ENCODE measurements around the gene NAP1L2.

Gene NAP1L2

DNA sequence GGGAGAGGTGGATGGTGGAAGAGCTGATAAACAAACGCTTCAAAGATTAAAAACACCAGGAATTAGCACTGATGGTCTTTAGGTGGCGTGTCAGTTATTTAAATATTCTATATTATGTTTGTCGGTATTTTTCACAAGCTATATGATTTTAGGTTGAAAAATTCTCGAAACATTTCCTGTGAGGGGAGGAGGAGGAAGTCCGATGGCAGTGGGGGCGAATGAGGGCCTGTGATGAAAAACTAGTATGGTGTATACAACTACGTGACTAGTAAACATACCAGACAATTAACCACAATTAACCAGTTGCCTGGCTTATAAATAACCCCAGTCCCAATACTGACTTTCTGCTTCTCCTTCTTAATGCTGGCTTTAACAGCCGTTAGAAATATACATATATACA lies 595 bp upstream of the NAP1L2 start:
- DNase-seq (ENCODE audit: low spot score), result no peak
- no peak overlapping the region for H3K4ac ChIP-seq (ENCODE audit: low read length)
- no peak overlapping the region for H3K9ac ChIP-seq (ENCODE audit: low read depth, low read length, poor library complexity)
- no peaks in the 10 kb centered on the region for H3K9me3 ChIP-seq (replicated peaks in 1 of 2; ENCODE audit: control insufficient read depth in 2 of 2, insufficient read depth in 1 of 2, low read depth in 1 of 2, low read length in 2 of 2)
- no peak overlapping the region for H3K14ac ChIP-seq (ENCODE audit: low read length)
- H2BK120ac ChIP-seq (ENCODE audit: low read depth, low read length), result no peak overlapping the region
- H2BK5ac ChIP-seq (ENCODE audit: low read length), result no peak overlapping the region
- H3K36me3 ChIP-seq (replicated peaks in 1 of 2; ENCODE audit: control insufficient read depth in 2 of 2, insufficient read depth in 2 of 2, low read length in 2 of 2), result no peaks in the 10 kb centered on the region
- H3K23ac ChIP-seq (ENCODE audit: low read depth, low read length, poor library complexity), result no peak overlapping the region
- no peak overlapping the region for H4K8ac ChIP-seq (ENCODE audit: low read depth, low read length)
- H3K4me3 ChIP-seq (ENCODE audit: low read length in 2 of 2), result peak overlapping the region; percentile 58 to 92
- no CpG with 5 or more reads among the region's 8 CpGs for whole genome bisulfite sequencing, 2 donors (ENCODE audit: extremely low coverage in 2 of 2, insufficient read length in 2 of 2, insufficient replicate concordance in 1 of 2)
- H2AFZ ChIP-seq (ENCODE audit: low read length), result peak overlapping the region; percentile 91
- H3K27ac ChIP-seq (replicated peaks; ENCODE audit: low read length), result no peak overlapping the region
- H3K4me2 ChIP-seq (ENCODE audit: insufficient read depth, low read length, poor library complexity, severe bottlenecking), result peak overlapping the region; percentile 40
- no peak overlapping the region for H2BK15ac ChIP-seq (ENCODE audit: low read length)
- no peaks in the 10 kb centered on the region for H3K79me1 ChIP-seq (ENCODE audit: low read depth, low read length)
- no peak overlapping the region for H3K18ac ChIP-seq (ENCODE audit: low read length)
- H4K91ac ChIP-seq (ENCODE audit: low read depth, low read length, poor library complexity), result no peak overlapping the region
- H2AK5ac ChIP-seq (ENCODE audit: low read depth, low read length), result no peak overlapping the region
- peaks cover 0 to 15% (median 0%) of the 10 kb centered on the region in 3 experiments for H3K27me3 ChIP-seq (ENCODE audit: control insufficient read depth in 3 of 3, insufficient read depth in 3 of 3, low read depth in 1 of 3, low read length in 3 of 3)
- H3K4me1 ChIP-seq (ENCODE audit: control insufficient read depth in 2 of 2, insufficient read depth in 1 of 2, low read depth in 1 of 2, low read length in 2 of 2), result no peaks in the 10 kb centered on the region
- H2BK12ac ChIP-seq (ENCODE audit: low read length), result no peak overlapping the region

DNA sequence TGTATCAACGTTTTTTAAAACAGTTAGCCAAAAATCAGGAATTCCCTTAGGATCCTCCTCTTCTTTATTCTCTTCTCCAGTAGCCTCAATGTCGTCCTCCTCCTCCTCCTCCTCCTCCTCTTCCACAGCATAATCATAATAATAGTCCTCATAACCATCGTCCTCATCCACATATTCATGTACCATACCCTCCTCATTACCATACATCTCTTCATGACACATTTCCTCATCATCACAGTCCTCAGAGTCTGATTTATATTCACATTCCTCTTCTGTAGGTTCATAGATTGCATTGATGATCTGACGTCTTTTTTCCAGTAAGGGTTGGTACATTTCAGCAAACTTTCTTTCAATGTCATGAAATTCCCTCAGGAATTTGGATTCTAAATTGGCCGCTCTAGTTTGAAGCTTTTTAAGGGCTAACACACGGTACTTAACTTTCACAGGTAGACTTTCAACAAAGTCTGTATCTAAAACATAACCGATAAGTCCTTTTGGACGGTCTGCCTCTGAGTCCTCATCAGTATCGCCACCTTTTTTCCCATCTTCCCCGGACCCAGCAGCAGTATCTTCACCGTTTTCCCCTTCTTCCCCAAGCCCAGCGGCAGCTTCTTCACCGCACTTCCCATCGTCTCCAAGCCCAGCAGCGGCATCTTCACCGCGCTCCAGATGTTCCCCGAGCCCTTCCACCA lies 771 bp downstream of the NAP1L2 start:
- no peak overlapping the region for H2BK5ac ChIP-seq (ENCODE audit: low read length)
- no peaks in the 10 kb centered on the region for H3K79me1 ChIP-seq (ENCODE audit: low read depth, low read length)
- H3K4me3 ChIP-seq (ENCODE audit: low read length in 2 of 2), result peak overlapping the region; percentile 58 to 92
- no peak overlapping the region for H3K14ac ChIP-seq (ENCODE audit: low read length)
- no peak overlapping the region for H3K4ac ChIP-seq (ENCODE audit: low read length)
- H3K4me2 ChIP-seq (ENCODE audit: insufficient read depth, low read length, poor library complexity, severe bottlenecking), result peak overlapping the region; percentile 54
- peak overlapping the region; percentile 91 for H2AFZ ChIP-seq (ENCODE audit: low read length)
- peak overlapping the region; percentile 21 for H3K9ac ChIP-seq (ENCODE audit: low read depth, low read length, poor library complexity)
- no peak for DNase-seq (ENCODE audit: low spot score)
- H2BK120ac ChIP-seq (ENCODE audit: low read depth, low read length), result no peak overlapping the region
- peaks cover 0 to 15% (median 0%) of the 10 kb centered on the region in 3 experiments for H3K27me3 ChIP-seq (ENCODE audit: control insufficient read depth in 3 of 3, insufficient read depth in 3 of 3, low read depth in 1 of 3, low read length in 3 of 3)
- no peaks in the 10 kb centered on the region for H3K9me3 ChIP-seq (replicated peaks in 1 of 2; ENCODE audit: control insufficient read depth in 2 of 2, insufficient read depth in 1 of 2, low read depth in 1 of 2, low read length in 2 of 2)
- H2BK15ac ChIP-seq (ENCODE audit: low read length), result no peak overlapping the region
- no peak overlapping the region for H4K8ac ChIP-seq (ENCODE audit: low read depth, low read length)
- H2BK12ac ChIP-seq (ENCODE audit: low read length), result no peak overlapping the region
- no peak overlapping the region for H3K18ac ChIP-seq (ENCODE audit: low read length)
- no peaks in the 10 kb centered on the region for H3K4me1 ChIP-seq (ENCODE audit: control insufficient read depth in 2 of 2, insufficient read depth in 1 of 2, low read depth in 1 of 2, low read length in 2 of 2)
- no CpG with 5 or more reads among the region's 18 CpGs for WGBS, 2 donors (ENCODE audit: extremely low coverage in 2 of 2, insufficient read length in 2 of 2, insufficient replicate concordance in 1 of 2)
- H3K36me3 ChIP-seq (replicated peaks in 1 of 2; ENCODE audit: control insufficient read depth in 2 of 2, insufficient read depth in 2 of 2, low read length in 2 of 2), result no peaks in the 10 kb centered on the region
- no peak overlapping the region for H4K91ac ChIP-seq (ENCODE audit: low read depth, low read length, poor library complexity)
- no peak overlapping the region for H2AK5ac ChIP-seq (ENCODE audit: low read depth, low read length)
- no peak overlapping the region for H3K23ac ChIP-seq (ENCODE audit: low read depth, low read length, poor library complexity)
- peak overlapping the region; percentile 51 for H3K27ac ChIP-seq (replicated peaks; ENCODE audit: low read length)

DNA sequence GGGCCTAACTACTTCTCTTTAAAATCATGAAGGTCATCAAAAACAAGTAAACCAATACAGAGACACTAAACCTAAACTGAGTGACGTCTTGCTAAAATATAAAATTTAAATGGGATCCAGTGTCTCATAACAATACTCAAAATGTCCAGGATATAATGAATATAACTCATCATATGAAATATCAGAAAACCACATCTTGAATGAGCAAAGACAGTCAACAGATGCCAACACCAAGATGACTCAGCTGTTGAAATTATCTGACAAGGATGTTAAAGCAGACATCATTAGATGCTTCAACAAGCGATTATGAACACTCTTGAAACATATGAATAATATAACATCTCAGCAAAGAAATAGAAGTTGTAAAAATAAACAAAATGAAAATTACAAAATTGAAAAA lies 8.3 kb downstream of the NAP1L2 start:
- no peak overlapping the region for H2BK120ac ChIP-seq (ENCODE audit: low read depth, low read length)
- no peak overlapping the region for H2BK5ac ChIP-seq (ENCODE audit: low read length)
- WGBS, 2 donors (ENCODE audit: extremely low coverage in 2 of 2, insufficient read length in 2 of 2, insufficient replicate concordance in 1 of 2), result no CpG with 5 or more reads among the region's 2 CpGs
- H3K18ac ChIP-seq (ENCODE audit: low read length), result no peak overlapping the region
- H3K79me1 ChIP-seq (ENCODE audit: low read depth, low read length), result no peaks in the 10 kb centered on the region
- no peak overlapping the region for H3K9ac ChIP-seq (ENCODE audit: low read depth, low read length, poor library complexity)
- no peaks in the 10 kb centered on the region for H3K4me1 ChIP-seq (ENCODE audit: control insufficient read depth in 2 of 2, insufficient read depth in 1 of 2, low read depth in 1 of 2, low read length in 2 of 2)
- no peak overlapping the region for H2BK12ac ChIP-seq (ENCODE audit: low read length)
- H4K8ac ChIP-seq (ENCODE audit: low read depth, low read length), result no peak overlapping the region
- DNase-seq (ENCODE audit: low spot score), result no peak
- H3K9me3 ChIP-seq (replicated peaks in 1 of 2; ENCODE audit: control insufficient read depth in 2 of 2, insufficient read depth in 1 of 2, low read depth in 1 of 2, low read length in 2 of 2), result no peaks in the 10 kb centered on the region
- H3K4me3 ChIP-seq (ENCODE audit: low read length in 2 of 2), result no peak overlapping the region
- H2AFZ ChIP-seq (ENCODE audit: low read length), result no peak overlapping the region
- no peak overlapping the region for H2AK5ac ChIP-seq (ENCODE audit: low read depth, low read length)
- no peak overlapping the region for H3K23ac ChIP-seq (ENCODE audit: low read depth, low read length, poor library complexity)
- no peaks in the 10 kb centered on the region for H3K36me3 ChIP-seq (replicated peaks in 1 of 2; ENCODE audit: control insufficient read depth in 2 of 2, insufficient read depth in 2 of 2, low read length in 2 of 2)
- no peak overlapping the region for H4K91ac ChIP-seq (ENCODE audit: low read depth, low read length, poor library complexity)
- H3K4me2 ChIP-seq (ENCODE audit: insufficient read depth, low read length, poor library complexity, severe bottlenecking), result no peak overlapping the region
- H3K4ac ChIP-seq (ENCODE audit: low read length), result no peak overlapping the region
- H2BK15ac ChIP-seq (ENCODE audit: low read length), result no peak overlapping the region
- H3K27ac ChIP-seq (replicated peaks; ENCODE audit: low read length), result no peak overlapping the region
- no peak overlapping the region for H3K14ac ChIP-seq (ENCODE audit: low read length)
- peaks cover 0 to 4% (median 0%) of the 10 kb centered on the region in 3 experiments for H3K27me3 ChIP-seq (ENCODE audit: control insufficient read depth in 3 of 3, insufficient read depth in 3 of 3, low read depth in 1 of 3, low read length in 3 of 3)

DNA sequence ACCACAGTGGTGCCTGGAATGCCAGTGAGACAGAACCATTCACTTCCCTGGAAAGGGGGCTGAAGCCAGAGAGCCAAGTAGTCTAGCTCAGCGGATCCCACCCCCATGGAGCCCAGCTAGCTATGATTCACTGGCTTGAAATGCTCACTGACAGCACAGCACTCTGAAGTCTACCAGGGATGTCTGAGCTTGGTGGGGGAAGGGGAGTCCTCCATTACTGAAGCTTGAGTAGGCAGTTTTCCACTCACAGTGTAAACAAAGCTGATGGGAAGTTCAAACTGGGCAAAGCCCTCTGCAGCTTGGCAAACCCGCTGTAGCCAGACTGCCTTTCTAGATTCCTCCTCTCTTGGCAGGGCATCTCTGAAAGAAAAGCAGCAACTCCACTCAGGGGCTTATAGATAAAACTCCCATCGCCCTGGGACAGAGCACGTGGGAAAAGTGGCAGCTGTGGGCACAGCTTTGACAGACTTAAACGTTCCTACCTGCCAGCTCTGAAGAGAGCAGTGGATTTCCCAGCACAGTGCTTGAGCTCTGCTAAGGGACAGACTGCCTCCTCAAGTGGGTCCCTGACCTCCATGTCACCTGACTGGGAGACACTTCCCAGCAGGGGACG lies 32.0 kb downstream of the NAP1L2 start:
- H3K27ac ChIP-seq (replicated peaks; ENCODE audit: low read length), result no peak overlapping the region
- no CpG with 5 or more reads among the region's 6 CpGs for WGBS, 2 donors (ENCODE audit: extremely low coverage in 2 of 2, insufficient read length in 2 of 2, insufficient replicate concordance in 1 of 2)
- no peaks in the 10 kb centered on the region for H3K9me3 ChIP-seq (replicated peaks in 1 of 2; ENCODE audit: control insufficient read depth in 2 of 2, insufficient read depth in 1 of 2, low read depth in 1 of 2, low read length in 2 of 2)
- no peak overlapping the region for H3K18ac ChIP-seq (ENCODE audit: low read length)
- no peak overlapping the region for H3K4me2 ChIP-seq (ENCODE audit: insufficient read depth, low read length, poor library complexity, severe bottlenecking)
- no peak overlapping the region for H4K91ac ChIP-seq (ENCODE audit: low read depth, low read length, poor library complexity)
- no peaks in the 10 kb centered on the region for H3K79me1 ChIP-seq (ENCODE audit: low read depth, low read length)
- no peaks in the 10 kb centered on the region for H3K27me3 ChIP-seq (ENCODE audit: control insufficient read depth in 3 of 3, insufficient read depth in 3 of 3, low read depth in 1 of 3, low read length in 3 of 3)
- no peak overlapping the region for H3K4ac ChIP-seq (ENCODE audit: low read length)
- H3K23ac ChIP-seq (ENCODE audit: low read depth, low read length, poor library complexity), result no peak overlapping the region
- H2BK5ac ChIP-seq (ENCODE audit: low read length), result no peak overlapping the region
- H2BK120ac ChIP-seq (ENCODE audit: low read depth, low read length), result no peak overlapping the region
- H2BK12ac ChIP-seq (ENCODE audit: low read length), result no peak overlapping the region
- DNase-seq (ENCODE audit: low spot score), result no peak
- no peak overlapping the region for H3K14ac ChIP-seq (ENCODE audit: low read length)
- no peaks in the 10 kb centered on the region for H3K36me3 ChIP-seq (replicated peaks in 1 of 2; ENCODE audit: control insufficient read depth in 2 of 2, insufficient read depth in 2 of 2, low read length in 2 of 2)
- H2AK5ac ChIP-seq (ENCODE audit: low read depth, low read length), result no peak overlapping the region
- no peak overlapping the region for H2AFZ ChIP-seq (ENCODE audit: low read length)
- H4K8ac ChIP-seq (ENCODE audit: low read depth, low read length), result no peak overlapping the region
- no peak overlapping the region for H2BK15ac ChIP-seq (ENCODE audit: low read length)
- no peaks in the 10 kb centered on the region for H3K4me1 ChIP-seq (ENCODE audit: control insufficient read depth in 2 of 2, insufficient read depth in 1 of 2, low read depth in 1 of 2, low read length in 2 of 2)
- H3K9ac ChIP-seq (ENCODE audit: low read depth, low read length, poor library complexity), result no peak overlapping the region
- H3K4me3 ChIP-seq (ENCODE audit: low read length in 2 of 2), result no peak overlapping the region
